Fibroblast of mammary gland (primary cell): ENCODE results near the gene TCFL5.
A peak's percentile ranks its signal among the peaks of the same experiment; 100 is the strongest.

ENCODE experiments used
- DNase-seq: peaks from one replicate; pipeline ENCODE4 v3.0.0-alpha.2; 2010; ENCODE audit warnings: low read depth
- H3K4me3 ChIP-seq: 2 replicates; pipeline ENCODE4 v1.5.1; 2011; ENCODE audit warnings: low read depth, mild to moderate bottlenecking, low read length, moderate library complexity; ENCODE audit not compliant: control insufficient read depth
- TF ChIP-seq, protein P1 (sequence below): conservative IDR thresholded peaks from 2 replicates; pipeline ENCODE4 v1.5.1; 2011; ENCODE audit warnings: low read depth, low read length, inconsistent platforms; ENCODE audit not compliant: control insufficient read depth, insufficient read depth

TCFL5 gene

DNA sequence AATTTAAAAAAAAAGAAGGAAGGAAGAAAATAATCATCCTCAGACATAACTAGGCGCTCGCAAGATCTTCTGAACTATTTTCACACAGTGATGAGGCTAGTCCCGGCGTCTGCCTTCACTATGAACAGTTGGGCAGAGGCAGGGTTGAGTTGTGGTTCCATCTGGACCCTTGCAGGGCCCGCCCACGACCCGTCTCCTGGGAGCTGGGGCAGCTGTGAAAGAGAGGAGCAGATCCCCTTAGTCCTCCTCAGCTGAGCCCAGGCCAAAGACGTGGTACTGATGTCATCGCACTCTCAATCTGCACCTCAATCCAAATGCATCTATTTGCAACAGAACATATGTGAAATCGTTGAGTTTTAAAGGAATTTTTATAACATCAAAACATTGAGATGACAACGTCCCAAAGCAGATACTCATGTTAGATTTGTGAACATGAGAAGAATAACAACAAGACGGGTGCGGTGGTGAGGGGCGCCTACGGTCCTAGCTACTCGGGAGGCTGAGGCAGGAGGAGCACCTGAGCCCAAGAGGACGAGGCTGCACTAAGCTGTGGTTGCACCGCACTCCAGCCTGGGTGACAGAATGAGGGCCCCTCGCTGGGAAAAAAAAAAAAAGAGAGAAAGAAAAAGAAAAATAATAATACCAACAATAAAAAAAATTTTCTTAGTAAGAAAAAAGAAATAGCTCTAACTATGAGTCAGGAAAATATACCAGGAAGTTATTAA is 15.3 kb downstream of the TCFL5 start:
- peak; percentile 76 for DNase-seq

DNA sequence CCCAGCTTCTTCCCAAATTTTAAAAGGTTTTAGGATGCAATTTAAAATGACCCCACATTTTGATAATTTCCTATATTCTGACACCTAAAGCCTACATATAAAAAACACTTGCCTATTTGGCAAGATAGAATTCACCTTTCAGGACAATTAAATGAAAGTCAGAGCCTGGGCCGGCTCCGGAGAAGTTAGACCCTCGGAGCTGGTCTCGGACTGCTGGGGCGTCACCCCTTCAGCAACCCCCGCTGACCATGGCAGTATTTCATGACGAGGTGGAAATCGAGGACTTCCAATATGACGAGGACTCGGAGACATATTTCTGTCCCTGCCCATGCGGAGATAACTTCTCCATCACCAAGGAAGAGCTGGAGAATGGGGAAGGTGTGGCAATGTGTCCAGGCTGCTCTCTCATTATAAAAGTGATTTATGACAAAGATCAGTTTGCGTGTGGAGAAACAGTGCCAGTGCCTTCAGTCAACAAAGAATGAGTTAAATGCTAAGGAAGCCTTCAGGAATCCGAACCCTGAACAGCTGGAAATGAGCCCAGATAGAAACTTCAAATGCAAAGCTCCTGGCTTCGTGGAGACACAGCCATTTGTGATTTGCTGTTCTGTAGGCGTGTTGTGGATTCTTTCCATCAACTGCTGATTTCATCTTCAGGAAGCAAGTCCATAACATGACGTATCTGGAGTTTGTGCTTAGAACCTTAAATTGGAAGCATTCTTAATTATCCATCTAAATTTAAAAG is 16.0 kb downstream of the TCFL5 start:
- DNase-seq, result peak; percentile 76
- no peak overlapping the region for H3K4me3 ChIP-seq
- TF ChIP-seq, protein P1, sequence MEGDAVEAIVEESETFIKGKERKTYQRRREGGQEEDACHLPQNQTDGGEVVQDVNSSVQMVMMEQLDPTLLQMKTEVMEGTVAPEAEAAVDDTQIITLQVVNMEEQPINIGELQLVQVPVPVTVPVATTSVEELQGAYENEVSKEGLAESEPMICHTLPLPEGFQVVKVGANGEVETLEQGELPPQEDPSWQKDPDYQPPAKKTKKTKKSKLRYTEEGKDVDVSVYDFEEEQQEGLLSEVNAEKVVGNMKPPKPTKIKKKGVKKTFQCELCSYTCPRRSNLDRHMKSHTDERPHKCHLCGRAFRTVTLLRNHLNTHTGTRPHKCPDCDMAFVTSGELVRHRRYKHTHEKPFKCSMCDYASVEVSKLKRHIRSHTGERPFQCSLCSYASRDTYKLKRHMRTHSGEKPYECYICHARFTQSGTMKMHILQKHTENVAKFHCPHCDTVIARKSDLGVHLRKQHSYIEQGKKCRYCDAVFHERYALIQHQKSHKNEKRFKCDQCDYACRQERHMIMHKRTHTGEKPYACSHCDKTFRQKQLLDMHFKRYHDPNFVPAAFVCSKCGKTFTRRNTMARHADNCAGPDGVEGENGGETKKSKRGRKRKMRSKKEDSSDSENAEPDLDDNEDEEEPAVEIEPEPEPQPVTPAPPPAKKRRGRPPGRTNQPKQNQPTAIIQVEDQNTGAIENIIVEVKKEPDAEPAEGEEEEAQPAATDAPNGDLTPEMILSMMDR, result no peak

More for the DNA sequence above, 15.3 kb downstream of the TCFL5 start:
- TF ChIP-seq, protein P1, result no peak
- H3K4me3 ChIP-seq, result no peak overlapping the region

DNA sequence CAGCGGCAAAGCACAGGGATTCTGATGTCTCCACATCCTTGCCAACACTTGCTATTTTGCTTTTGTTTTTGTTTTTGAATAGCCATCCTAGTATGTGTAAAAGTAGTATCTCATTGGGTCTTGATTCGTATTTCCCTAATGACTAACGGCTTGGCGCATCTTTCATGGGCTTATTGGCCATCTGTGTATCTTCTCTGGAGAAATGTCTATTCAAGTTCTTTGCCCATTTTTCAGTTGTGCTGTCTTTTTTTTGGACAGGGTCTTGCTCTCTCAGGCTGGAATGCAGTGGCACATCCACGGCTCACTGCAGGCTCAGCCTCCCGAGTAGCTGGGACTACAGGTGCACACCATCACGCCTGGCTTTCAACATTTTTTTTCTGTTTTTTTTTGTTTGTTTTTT is 17.4 kb downstream of the TCFL5 start:
- TF ChIP-seq, protein P1, result no peak
- H3K4me3 ChIP-seq, result no peak overlapping the region
- no peak for DNase-seq

DNA sequence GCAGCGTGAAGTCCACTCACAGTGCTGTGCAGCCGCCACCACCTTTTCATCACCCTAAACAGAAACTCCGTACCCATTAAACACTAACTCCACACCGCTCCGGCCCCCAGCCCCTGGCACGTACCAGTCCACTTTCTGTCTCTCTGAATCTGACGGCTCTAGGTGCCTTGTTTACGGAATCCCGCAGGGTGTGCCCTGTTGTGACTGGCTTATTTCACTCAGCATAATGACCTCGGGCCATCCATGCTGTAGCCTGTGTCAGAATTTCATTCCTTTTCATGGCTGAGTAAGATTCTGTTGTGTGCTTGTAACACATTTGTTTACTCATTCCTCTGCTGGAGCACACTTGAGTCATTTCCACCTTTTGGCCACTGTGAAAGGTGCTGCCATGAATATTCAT is 18.0 kb downstream of the TCFL5 start:
- DNase-seq, result no peak
- H3K4me3 ChIP-seq, result no peak overlapping the region
- TF ChIP-seq, protein P1, result no peak

DNA sequence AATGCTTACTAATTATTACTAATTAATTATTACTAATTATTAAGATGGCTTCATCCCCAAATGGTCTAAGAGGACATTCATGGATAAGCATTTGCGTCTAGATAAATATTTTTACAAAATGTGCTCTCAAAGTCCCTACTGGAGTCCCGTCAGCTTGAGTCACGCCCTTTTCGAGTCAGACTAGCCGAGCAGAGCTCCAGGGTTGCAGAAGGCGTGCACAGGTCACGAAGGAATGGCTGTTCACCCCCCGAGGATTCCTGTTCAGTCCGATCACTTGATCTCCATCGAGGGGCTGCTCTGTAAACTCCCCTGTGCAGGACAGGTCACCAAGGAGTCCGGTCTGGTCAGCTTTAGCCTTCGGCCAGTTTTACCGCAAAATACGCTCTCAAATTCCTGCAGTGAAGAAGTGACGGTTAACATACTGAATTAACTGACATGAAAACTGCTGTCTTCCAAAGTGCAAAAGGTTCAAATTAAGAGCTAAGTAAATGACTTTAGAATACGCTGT is 19.9 kb downstream of the TCFL5 start:
- no peak for DNase-seq
- no peak overlapping the region for H3K4me3 ChIP-seq
- TF ChIP-seq, protein P1, result no peak

DNA sequence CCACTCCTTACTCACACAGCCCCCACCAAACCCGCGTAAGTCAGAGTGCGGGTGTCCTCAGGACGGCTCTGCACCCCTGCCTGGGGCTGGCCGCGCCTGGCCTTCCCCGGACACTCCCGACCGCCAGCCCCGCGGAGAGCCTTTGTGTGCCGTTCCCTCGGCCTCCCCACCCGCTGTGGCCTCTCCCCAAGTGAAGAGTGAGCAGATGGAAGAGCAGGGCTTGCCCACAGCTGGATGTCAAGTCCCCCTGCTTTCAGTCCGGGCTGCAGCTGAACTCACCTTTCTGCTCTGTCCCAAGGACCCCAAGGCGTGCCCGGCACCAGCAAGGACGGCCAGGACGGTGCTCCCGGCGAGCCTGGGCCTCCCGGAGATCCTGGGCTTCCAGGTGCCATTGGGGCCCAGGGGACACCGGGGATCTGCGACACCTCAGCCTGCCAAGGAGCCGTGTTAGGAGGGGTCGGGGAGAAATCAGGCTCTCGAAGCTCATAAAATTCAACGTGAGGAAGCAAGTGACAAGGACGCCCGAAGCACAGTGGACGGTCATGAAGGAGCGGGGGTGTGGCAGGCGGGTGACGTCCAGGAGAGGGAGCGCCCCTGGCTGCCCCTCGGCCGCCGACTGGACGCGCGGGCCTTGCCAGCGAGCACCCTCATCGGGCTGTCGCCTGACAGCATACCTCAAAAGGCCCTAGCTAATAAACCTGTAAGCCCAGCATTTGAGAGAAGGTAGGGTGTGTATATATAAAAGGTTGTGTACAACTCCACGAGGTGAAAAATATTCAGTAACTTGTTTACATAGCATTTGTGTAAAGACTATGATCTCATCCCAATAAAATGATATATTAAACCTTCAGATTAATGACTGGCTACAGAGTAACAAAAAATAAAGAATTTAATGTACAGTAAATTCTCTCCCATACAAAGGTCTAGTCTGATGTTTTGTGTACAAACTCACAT is 21.1 kb downstream of the TCFL5 start:
- DNase-seq, result no peak
- H3K4me3 ChIP-seq, result no peak overlapping the region
- TF ChIP-seq, protein P1, result no peak
